Ovary (tissue), 9 donors: Measurements from ENCODE around the gene CNIH2. TPM values are rescaled to one million over a fixed set of nuclear protein-coding genes. Genes with fewer than 3 reads are reported as not detected.

Experiments used
- DNase-seq, 5 donors: peaks; one replicate each; pipeline ENCODE4 v3.0.0-alpha.2; 2019 to 2020
- H3K27ac ChIP-seq, 2 donors: fragments of 200-600 bp; one replicate each; pipeline versions ENCODE4 v1.5.1 to v1.8.0; 2019 to 2022
- H3K27me3 ChIP-seq: fragments of 200-600 bp; one replicate; pipeline ENCODE4 v1.8.0; 2022
- H3K36me3 ChIP-seq: fragments of 200-600 bp; sonication (generic); one replicate; pipeline ENCODE4 v1.5.1; 2019
- H3K4me1 ChIP-seq: one replicate; pipeline ENCODE4 v1.8.1; 2013; ENCODE audit warnings: mild to moderate bottlenecking, moderate library complexity; ENCODE audit not compliant: insufficient read depth
- H3K4me3 ChIP-seq: fragments of 200-600 bp; sonication (generic); one replicate; pipeline ENCODE4 v1.5.1; 2017
- H3K9me3 ChIP-seq, 2 donors: fragments of 200-600 bp in 1 of 2; sonication (generic) in 1 of 2; one replicate each; pipeline versions ENCODE4 v1.5.1 to v1.8.1; 2013 to 2019; ENCODE audit warnings: mild to moderate bottlenecking in 1 of 2, moderate library complexity in 1 of 2
- CTCF ChIP-seq, 3 donors: fragments of 450-650 bp in 2 of 3; fragments of 200-600 bp in 1 of 3; IDR thresholded peaks; one replicate each; pipeline versions ENCODE4 v1.5.1 to v1.8.0; 2016 to 2022; ENCODE audit warnings: antibody characterized with exemption in 3 of 3, mild to moderate bottlenecking in 1 of 3
- EP300 ChIP-seq: sonication (generic); formaldehyde crosslinking; IDR thresholded peaks from one replicate; pipeline ENCODE4 v1.6.1; 2017; ENCODE audit warnings: antibody characterized with exemption
- POLR2A ChIP-seq: fragments of 450-650 bp; IDR thresholded peaks from one replicate; pipeline ENCODE4 v1.6.1; 2017; ENCODE audit warnings: antibody characterized with exemption, mild to moderate bottlenecking, moderate library complexity
- WGBS, 3 donors: extraction: QIAGEN DNeasy Blood & Tissue Kit in 1 of 3; methylation state at CpG; one replicate each; pipeline versions ENCODE4 v1.1.5 to v1.1.7; 2013 to 2017; 5-methylcytosine and 5-hydroxymethylcytosine counted together
- intact Hi-C, 4 donors: fragments of 100-400 bp; cut with DNase I; formaldehyde crosslinking; loops; one replicate each; pipeline versions ENCODE4 v1.11.0 to v1.15.1; 2022 to 2023
- polyA plus RNA-seq, 2 donors: library from polyadenylated mRNA; stranded (reverse); fragments of 200-250 nt in 1 of 2; fragments of 350-450 nt in 1 of 2; fragmentation: Illumina TruSeq in 1 of 2; extraction: RNeasy Lipid Tissue Mini Kit (QIAGEN cat#74804) in 1 of 2; gene quantifications; one replicate each; pipeline ENCODE4 v1.2.3, GENCODE V29; 2013 to 2014
- total RNA-seq, 7 donors: library from RNA; depleted of rRNA in 2 of 7; stranded (reverse); fragments of >200 nt in 2 of 7; fragmentation: NEBNext Ultra II Directional in 3 of 7; extraction: Animal tissue kit (Norgen Biotek cat#: 25700) in 3 of 7; gene quantifications; one replicate each; pipeline versions ENCODE4 v1.1.0 to v1.2.4, GENCODE V29; 2016 to 2023
- donor health status: DM: no; HTN: no; CAD: no; lungs with moderate emphysema.
- donor health status: DM: no; HTN: no; CAD: no.
- donor health status: Bipolar disorder and iron deficiency.
- donor health status: DM: yes; HTN: yes; CAD: no.
- donor health status: DM: no; HTN: no; CAD: no.
- donor health status: DM: yes; HTN: yes; CAD: no.

The CNIH2 gene
- total and polyA plus RNA-seq, 9 donors, result 0.33 to 2.5 (median 0.65) TPM; not detected in 1

GRCh38 chr11:66288671-66289547, 10.9 kb downstream of the CNIH2 start, which contains the start of gene YIF1A:
Gene YIF1A, minus strand, starts transcription at chr11:66289143. Its CDS starts 158 bp downstream, at chr11:66288985.
- peaks cover 13% of the 10 kb centered on the region for H3K4me1 ChIP-seq
- 0 to 1% (median 0%) methylated on average over 45 to 87 of the region's 87 CpGs for WGBS, 3 donors
- intact Hi-C loops, result loop anchor here in 1 of 4 donors (10.0 kb wide), 2 partner anchors 46 to 64 kb away; partner anchors contain the start of gene RIN1
- no peaks in the 10 kb centered on the region for H3K27me3 ChIP-seq
- peak; percentile 98 to 99 (median 99) for DNase-seq
- H3K4me3 ChIP-seq, result peak within 1 kb of the TSS; percentile 92
- H3K36me3 ChIP-seq, result no peaks in the 10 kb centered on the region
- H3K27ac ChIP-seq, result peak within 1 kb of the TSS; percentile 87 to 96
- no peak for TF ChIP-seq EP300
- peak; percentile 99 for TF ChIP-seq POLR2A
- TF ChIP-seq CTCF (IDR thresholded peaks at IDR 0.05), result peak in 1 of 3 donors; percentile 14
- no peaks in the 10 kb centered on the region for H3K9me3 ChIP-seq

GRCh38 chr11:66289548-66290329, 11.8 kb downstream of the CNIH2 start:
- Histone ChIP-seq H3K36me3 (no peaks in the 10 kb centered on the region), H3K9me3 (no peaks in the 10 kb centered on the region), H3K27ac (peak overlapping the region in 1 of 2 donors; percentile 79), H3K4me1 (peaks cover 13% of the 10 kb centered on the region), H3K4me3 (peak overlapping the region; percentile 64), H3K27me3 (no peaks in the 10 kb centered on the region)
- WGBS, 3 donors, result 5 to 7% (median 7%) methylated on average over 35 to 36 of the region's 36 CpGs
- peak in 1 of 5 donors; percentile 87 for DNase-seq
- no peak for TF ChIP-seq POLR2A
- no peak for TF ChIP-seq EP300
- TF ChIP-seq CTCF (IDR thresholded peaks at IDR 0.05), result peak in 1 of 3 donors; percentile 12
- intact Hi-C loops, result loop anchor here in 1 of 4 donors (10.0 kb wide), 2 partner anchors 45 to 65 kb away; partner anchors contain the start of gene RIN1

- Histone ChIP-seq H3K27ac (no peak overlapping the region), H3K27me3 (no peaks in the 10 kb centered on the region), H3K36me3 (no peaks in the 10 kb centered on the region), H3K4me1 (peaks cover 13% of the 10 kb centered on the region), H3K4me3 (no peak overlapping the region), H3K9me3 (no peaks in the 10 kb centered on the region)
- DNase-seq, result peak in 2 of 5 donors; percentile 22 to 59
- 64 to 75% (median 70%) methylated on average over 2 of the region's 2 CpGs for WGBS, 3 donors
- TF ChIP-seq EP300 (no peak), POLR2A (no peak), CTCF (IDR thresholded peaks at IDR 0.05) (no peak)
- intact Hi-C loops, result no loop called here
Observed at GRCh38 chr11:66290330-66290621, 12.3 kb downstream of the CNIH2 start.

- no peaks in the 10 kb centered on the region for H3K9me3 ChIP-seq
- H3K27me3 ChIP-seq, result no peaks in the 10 kb centered on the region
- DNase-seq, result peak in 1 of 5 donors; percentile 26
- H3K36me3 ChIP-seq, result no peaks in the 10 kb centered on the region
- TF ChIP-seq EP300 (no peak), CTCF (IDR thresholded peaks at IDR 0.05) (no peak)
- whole genome bisulfite sequencing, 3 donors, result 7 to 12% (median 11%) methylated on average over 16 of the region's 16 CpGs
- no peak overlapping the region for H3K4me3 ChIP-seq
- H3K4me1 ChIP-seq, result peaks cover 13% of the 10 kb centered on the region
- H3K27ac ChIP-seq, result no peak overlapping the region
- intact Hi-C loops, result no loop called here
Observed at GRCh38 chr11:66291303-66291705, 13.3 kb downstream of the CNIH2 start.
